ENCODE measurements around the gene DENND2A.
"Not testable (repeated sequence)": the region's sequence is repeated elsewhere in the genome, so short reads cannot be mapped to it uniquely, and the experiment has no call there.

The DENND2A gene

GRCh38 chr7:140512317-140513000 lies 128.2 kb downstream of the DENND2A start:
- H3K27ac Mint-ChIP-seq: no peak overlapping the region
- H3K4me3 Mint-ChIP-seq: no peak overlapping the region
- intact Hi-C loops (cut with micrococcal nuclease): no loop called here
- no peaks in the 10 kb centered on the region for H3K4me1 Mint-ChIP-seq (ENCODE audit: low read depth)
- no peaks in the 10 kb centered on the region for H3K9me3 Mint-ChIP-seq
- peaks cover 4% of the 10 kb centered on the region for H3K27me3 Mint-ChIP-seq
- H3K36me3 Mint-ChIP-seq (ENCODE audit: low read depth): no peaks in the 10 kb centered on the region

GRCh38 chr7:140509789-140510188 lies 130.8 kb downstream of the DENND2A start:
- Mint-ChIP-seq H3K27ac (no peak overlapping the region), H3K9me3 (no peaks in the 10 kb centered on the region)

GRCh38 chr7:140507556-140507955 lies 133.1 kb downstream of the DENND2A start:
- H3K27ac Mint-ChIP-seq; H3K36me3 Mint-ChIP-seq (ENCODE audit: low read depth); H3K27me3 Mint-ChIP-seq; H3K4me3 Mint-ChIP-seq; H3K9me3 Mint-ChIP-seq; intact Hi-C loops (cut with micrococcal nuclease); H3K4me1 Mint-ChIP-seq (ENCODE audit: low read depth): not testable (repeated sequence)

More at GRCh38 chr7:140509789-140510188, 130.8 kb downstream of the DENND2A start:
- H3K27me3 Mint-ChIP-seq: peaks cover 6% of the 10 kb centered on the region
- intact Hi-C loops (cut with micrococcal nuclease): no loop called here
- no peaks in the 10 kb centered on the region for H3K4me1 Mint-ChIP-seq (ENCODE audit: low read depth)
- no peak overlapping the region for H3K4me3 Mint-ChIP-seq
- H3K36me3 Mint-ChIP-seq (ENCODE audit: low read depth): no peaks in the 10 kb centered on the region

- Mint-ChIP-seq H3K27me3 (peaks cover 6% of the 10 kb centered on the region), H3K4me3 (no peak overlapping the region), H3K27ac (no peak overlapping the region), H3K9me3 (no peaks in the 10 kb centered on the region), H3K36me3 (ENCODE audit: low read depth) (no peaks in the 10 kb centered on the region), H3K4me1 (ENCODE audit: low read depth) (no peaks in the 10 kb centered on the region)
- intact Hi-C loops (cut with micrococcal nuclease): no loop called here
Observed at GRCh38 chr7:140506788-140507464, 133.7 kb downstream of the DENND2A start.

DNA sequence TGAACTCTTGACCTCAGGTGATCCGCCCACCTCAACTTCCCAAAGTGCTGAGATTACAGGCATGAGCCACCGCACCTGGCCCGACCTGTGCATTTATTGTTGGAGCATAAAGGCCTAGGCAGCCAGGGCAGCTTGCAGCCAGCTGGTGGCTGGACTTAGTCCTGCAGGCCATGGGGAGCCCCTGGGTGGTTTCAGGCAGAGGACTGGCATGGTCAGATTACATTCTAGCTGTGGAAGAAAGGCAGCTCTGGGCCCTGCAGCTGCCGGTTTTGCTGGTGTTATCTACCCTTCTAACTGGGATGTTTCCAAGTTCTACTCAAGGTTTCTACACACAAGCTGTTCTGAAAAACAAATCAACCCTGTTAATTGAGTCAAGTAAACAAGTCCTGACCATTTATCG lies 138.6 kb downstream of the DENND2A start:
- H3K9me3 Mint-ChIP-seq: no peaks in the 10 kb centered on the region
- H3K27ac Mint-ChIP-seq: no peak overlapping the region
- intact Hi-C loops (cut with micrococcal nuclease): no loop called here
- no peak overlapping the region for H3K4me3 Mint-ChIP-seq
- no peaks in the 10 kb centered on the region for H3K36me3 Mint-ChIP-seq (ENCODE audit: low read depth)
- H3K4me1 Mint-ChIP-seq (ENCODE audit: low read depth): peaks cover 4% of the 10 kb centered on the region
- H3K27me3 Mint-ChIP-seq: peaks cover 4% of the 10 kb centered on the region

DNA sequence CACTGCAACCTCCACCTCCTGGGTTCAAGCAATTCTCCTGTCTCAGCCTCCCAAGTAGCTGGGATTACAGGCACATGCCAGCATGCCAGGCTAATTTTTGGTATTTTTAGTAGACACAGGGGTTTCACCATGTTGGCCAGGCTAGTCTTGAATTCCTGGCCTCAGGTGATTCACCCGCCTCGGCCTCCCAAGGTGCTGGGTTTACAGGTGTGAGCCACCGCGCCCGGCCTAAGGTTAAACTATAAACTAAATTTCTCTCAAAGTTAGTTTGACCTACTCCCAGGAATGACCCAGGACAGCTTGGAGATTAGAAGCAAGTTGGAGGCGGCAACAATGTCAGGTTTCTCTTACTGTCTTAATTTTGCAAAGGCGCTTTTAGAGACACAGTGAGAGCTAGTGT lies 142.8 kb downstream of the DENND2A start:
- H3K27ac Mint-ChIP-seq; H3K4me3 Mint-ChIP-seq; intact Hi-C loops (cut with micrococcal nuclease); H3K27me3 Mint-ChIP-seq; H3K36me3 Mint-ChIP-seq (ENCODE audit: low read depth); H3K9me3 Mint-ChIP-seq: not testable (repeated sequence)
- H3K4me1 Mint-ChIP-seq (ENCODE audit: low read depth): peaks cover 15% of the 10 kb centered on the region

GRCh38 chr7:140497241-140497769 lies 143.3 kb downstream of the DENND2A start:
- no peaks in the 10 kb centered on the region for H3K9me3 Mint-ChIP-seq
- H3K4me1 Mint-ChIP-seq (ENCODE audit: low read depth): peaks cover 15% of the 10 kb centered on the region
- intact Hi-C loops (cut with micrococcal nuclease): no loop called here
- no peak overlapping the region for H3K4me3 Mint-ChIP-seq
- no peak overlapping the region for H3K27ac Mint-ChIP-seq
- H3K36me3 Mint-ChIP-seq (ENCODE audit: low read depth): no peaks in the 10 kb centered on the region
- no peaks in the 10 kb centered on the region for H3K27me3 Mint-ChIP-seq

- H3K4me3 Mint-ChIP-seq: no peak overlapping the region
- H3K9me3 Mint-ChIP-seq: no peaks in the 10 kb centered on the region
- H3K4me1 Mint-ChIP-seq (ENCODE audit: low read depth): peaks cover 15% of the 10 kb centered on the region
- intact Hi-C loops (cut with micrococcal nuclease): no loop called here
- no peaks in the 10 kb centered on the region for H3K36me3 Mint-ChIP-seq (ENCODE audit: low read depth)
- H3K27me3 Mint-ChIP-seq: no peaks in the 10 kb centered on the region
- H3K27ac Mint-ChIP-seq: peak overlapping the region; percentile 65
Observed at GRCh38 chr7:140495514-140496097, 145.0 kb downstream of the DENND2A start.

- Mint-ChIP-seq H3K4me1 (ENCODE audit: low read depth) (peaks cover 15% of the 10 kb centered on the region), H3K9me3 (no peaks in the 10 kb centered on the region), H3K36me3 (ENCODE audit: low read depth) (no peaks in the 10 kb centered on the region), H3K27me3 (no peaks in the 10 kb centered on the region), H3K4me3 (no peak overlapping the region), H3K27ac (peak overlapping the region; percentile 65)
- intact Hi-C loops (cut with micrococcal nuclease): no loop called here
Observed at GRCh38 chr7:140494867-140495266, 145.7 kb downstream of the DENND2A start.

GRCh38 chr7:140489026-140489359 lies 151.6 kb downstream of the DENND2A start:
- intact Hi-C loops (cut with micrococcal nuclease): no loop called here
- Mint-ChIP-seq H3K4me1 (ENCODE audit: low read depth) (peaks cover 33% of the 10 kb centered on the region), H3K27me3 (no peaks in the 10 kb centered on the region), H3K27ac (peak overlapping the region; percentile 84), H3K9me3 (no peaks in the 10 kb centered on the region), H3K4me3 (no peak overlapping the region), H3K36me3 (ENCODE audit: low read depth) (no peaks in the 10 kb centered on the region)

DNA sequence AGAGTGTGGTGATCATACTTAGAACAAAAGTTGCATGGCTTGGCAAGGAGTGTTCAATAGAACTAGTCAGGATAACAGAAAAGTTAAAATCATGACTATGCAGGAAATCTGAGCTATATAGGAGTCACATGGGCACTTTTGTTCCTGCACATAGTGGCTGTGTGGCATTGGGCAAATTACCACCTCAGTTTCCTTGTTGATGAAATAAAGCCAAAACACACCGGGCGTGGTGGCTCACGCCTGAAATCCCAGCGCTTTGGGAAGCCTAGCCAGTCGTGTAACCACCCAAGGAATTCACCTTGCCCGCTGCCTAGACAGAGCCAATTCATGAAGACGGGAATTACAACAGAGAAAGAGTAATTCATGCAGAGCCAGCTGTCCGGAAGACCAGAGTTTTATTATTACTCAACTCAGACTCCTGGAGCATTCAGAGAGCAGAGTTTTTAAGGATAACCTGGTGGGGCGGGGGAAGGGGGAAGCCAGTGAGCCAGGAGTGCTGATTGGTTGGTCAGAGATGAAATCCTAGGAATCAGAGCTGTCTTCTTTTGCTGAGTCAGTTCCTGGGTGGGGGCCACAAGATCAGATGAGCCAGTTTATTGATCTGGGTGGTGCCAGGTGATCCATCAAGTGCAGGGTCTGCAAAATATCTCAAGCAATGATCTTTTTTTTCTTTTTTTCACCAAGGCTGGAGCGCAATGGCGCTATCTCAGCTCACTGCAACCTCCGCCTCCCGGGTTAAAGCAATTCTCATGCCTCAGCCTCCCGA lies 154.9 kb downstream of the DENND2A start:
- H3K9me3 Mint-ChIP-seq: no peaks in the 10 kb centered on the region
- no peaks in the 10 kb centered on the region for H3K36me3 Mint-ChIP-seq (ENCODE audit: low read depth)
- H3K4me1 Mint-ChIP-seq (ENCODE audit: low read depth): peaks cover 33% of the 10 kb centered on the region
- H3K27me3 Mint-ChIP-seq: no peaks in the 10 kb centered on the region
- intact Hi-C loops (cut with micrococcal nuclease): no loop called here
- H3K4me3 Mint-ChIP-seq: no peak overlapping the region
- peak overlapping the region; percentile 65 for H3K27ac Mint-ChIP-seq

DNA sequence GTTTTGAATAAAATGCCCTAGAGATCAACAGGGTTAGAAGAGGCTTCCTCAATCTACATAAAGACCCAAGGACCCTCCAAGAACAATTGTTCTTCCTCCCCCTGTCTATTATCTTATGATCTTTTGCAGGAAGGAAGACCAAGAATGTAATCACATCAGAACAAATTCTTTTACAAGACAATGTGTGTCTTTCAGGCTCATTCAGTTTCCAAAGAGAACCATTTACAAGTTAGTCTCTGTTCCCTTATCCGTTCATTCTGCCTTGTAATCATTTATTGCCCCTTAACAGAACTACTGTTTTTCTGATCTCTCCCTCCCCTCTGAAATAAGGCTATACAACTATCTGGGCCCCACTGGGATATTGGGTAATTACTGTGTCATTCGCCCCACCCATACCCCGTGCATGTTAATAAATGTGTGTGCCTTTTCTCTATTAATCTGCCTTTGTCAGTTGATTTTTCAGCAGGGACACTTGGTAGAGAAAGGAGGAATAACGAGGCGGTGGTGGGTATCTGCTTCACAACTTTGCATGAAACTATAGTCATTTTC lies 155.6 kb downstream of the DENND2A start:
- H3K27ac Mint-ChIP-seq: peak overlapping the region; percentile 65
- H3K4me3 Mint-ChIP-seq: no peak overlapping the region
- H3K4me1 Mint-ChIP-seq (ENCODE audit: low read depth): peaks cover 33% of the 10 kb centered on the region
- no peaks in the 10 kb centered on the region for H3K9me3 Mint-ChIP-seq
- H3K27me3 Mint-ChIP-seq: no peaks in the 10 kb centered on the region
- intact Hi-C loops (cut with micrococcal nuclease): no loop called here
- H3K36me3 Mint-ChIP-seq (ENCODE audit: low read depth): no peaks in the 10 kb centered on the region

GRCh38 chr7:140484479-140484878 lies 156.1 kb downstream of the DENND2A start:
- Mint-ChIP-seq H3K4me3 (no peak overlapping the region), H3K4me1 (ENCODE audit: low read depth) (peaks cover 31% of the 10 kb centered on the region), H3K36me3 (ENCODE audit: low read depth) (no peaks in the 10 kb centered on the region), H3K27ac (peak overlapping the region; percentile 65), H3K27me3 (no peaks in the 10 kb centered on the region), H3K9me3 (no peaks in the 10 kb centered on the region)
- intact Hi-C loops (cut with micrococcal nuclease): no loop called here

- Mint-ChIP-seq H3K9me3 (no peaks in the 10 kb centered on the region), H3K4me3 (peak overlapping the region; percentile 92), H3K36me3 (ENCODE audit: low read depth) (peaks cover 17% of the 10 kb centered on the region), H3K27me3 (no peaks in the 10 kb centered on the region), H3K4me1 (ENCODE audit: low read depth) (peaks cover 31% of the 10 kb centered on the region), H3K27ac (peak overlapping the region; percentile 89)
- intact Hi-C loops (cut with micrococcal nuclease): loop anchor here (2.0 to 5.0 kb wide), 2 partner anchors 13 to 173 kb away; no protein-coding TSS in a partner anchor
Observed at GRCh38 chr7:140479739-140480084, 160.9 kb downstream of the DENND2A start.
